Trophoblast cell (in vitro differentiated cells and primary cell): ENCODE data around the gene CDHR1.
"Not testable (repeated sequence)": the region's sequence is repeated elsewhere in the genome, so short reads cannot be mapped to it uniquely, and the experiment has no call there.

Experiments
- DNase-seq, 2 donors: peaks; one replicate each; pipeline ENCODE4 v3.0.0-alpha.2; 2016
- H2AFZ ChIP-seq: 2 replicates; pipeline ENCODE4 v1.6.1; 2013; ENCODE audit warnings: low read length, moderate library complexity, mild to moderate bottlenecking; ENCODE audit not compliant: insufficient read depth, poor library complexity
- H2AK5ac ChIP-seq: 2 replicates; pipeline ENCODE4 v1.6.1; 2013; ENCODE audit warnings: mild to moderate bottlenecking, low read length
- H2BK120ac ChIP-seq: 2 replicates; pipeline ENCODE4 v1.6.1; 2013; ENCODE audit warnings: low read length, mild to moderate bottlenecking, moderate library complexity; ENCODE audit not compliant: insufficient read depth, poor library complexity
- H2BK12ac ChIP-seq: 2 replicates; pipeline ENCODE4 v1.6.1; 2013; ENCODE audit warnings: mild to moderate bottlenecking, low read length, moderate library complexity
- H2BK5ac ChIP-seq: 2 replicates; pipeline ENCODE4 v1.6.1; 2013; ENCODE audit warnings: low read length, low read depth, moderate library complexity, mild to moderate bottlenecking; ENCODE audit not compliant: poor library complexity
- H3K14ac ChIP-seq: 2 replicates; pipeline ENCODE4 v1.6.1; 2013; ENCODE audit warnings: mild to moderate bottlenecking, low read length
- H3K18ac ChIP-seq: 2 replicates; pipeline ENCODE4 v1.6.1; 2013; ENCODE audit warnings: mild to moderate bottlenecking, low read length
- H3K23ac ChIP-seq: 2 replicates; pipeline ENCODE4 v1.6.1; 2013; ENCODE audit warnings: low read length
- H3K27ac ChIP-seq: 2 replicates; pipeline ENCODE4 v1.5.1; 2013; ENCODE audit warnings: low read depth, mild to moderate bottlenecking, inconsistent platforms, low read length, moderate library complexity
- H3K27me3 ChIP-seq: 2 replicates; pipeline ENCODE4 v1.6.1; 2013; ENCODE audit warnings: inconsistent platforms, mild to moderate bottlenecking, low read length, moderate library complexity; ENCODE audit not compliant: insufficient read depth
- H3K36me3 ChIP-seq, 2 experiments: 1 replicate in 1 of 2; 2 replicates in 1 of 2; pipeline ENCODE4 v1.6.1; 2013; ENCODE audit warnings: low read length in 2 of 2, mild to moderate bottlenecking in 2 of 2, moderate library complexity in 1 of 2; ENCODE audit not compliant: insufficient read depth in 2 of 2, control insufficient read depth in 1 of 2
- H3K4ac ChIP-seq: 2 replicates; pipeline ENCODE4 v1.6.1; 2013; ENCODE audit warnings: low read depth, mild to moderate bottlenecking, low read length, moderate library complexity
- H3K4me1 ChIP-seq, 2 experiments: 1 replicate in 1 of 2; 2 replicates in 1 of 2; pipeline ENCODE4 v1.6.1; 2013; ENCODE audit warnings: low read length in 2 of 2, mild to moderate bottlenecking in 2 of 2, moderate library complexity in 1 of 2; ENCODE audit not compliant: insufficient read depth in 2 of 2, control insufficient read depth in 1 of 2
- H3K4me2 ChIP-seq: 2 replicates; pipeline ENCODE4 v1.6.1; 2013; ENCODE audit warnings: inconsistent platforms, mild to moderate bottlenecking, low read length, moderate library complexity
- H3K4me3 ChIP-seq: 2 replicates; pipeline ENCODE4 v1.5.1; 2013; ENCODE audit warnings: mild to moderate bottlenecking, low read depth, low read length, inconsistent platforms
- H3K79me1 ChIP-seq: one replicate; pipeline ENCODE4 v1.6.1; 2013; ENCODE audit warnings: low read length
- H3K79me2 ChIP-seq: 2 replicates; pipeline ENCODE4 v1.6.1; 2013; ENCODE audit warnings: low read length, mild to moderate bottlenecking; ENCODE audit not compliant: control insufficient read depth, insufficient read depth, poor library complexity
- H3K9ac ChIP-seq: 2 replicates; pipeline ENCODE4 v1.6.1; 2013; ENCODE audit warnings: mild to moderate bottlenecking, low read length
- H3K9me3 ChIP-seq: 2 replicates; pipeline ENCODE4 v1.6.1; 2013; ENCODE audit warnings: low read depth, mild to moderate bottlenecking, control low read depth, inconsistent platforms, low read length; ENCODE audit not compliant: insufficient read depth
- H4K12ac ChIP-seq: 2 replicates; pipeline ENCODE4 v1.6.1; 2013; ENCODE audit warnings: low read depth, mild to moderate bottlenecking, low read length, moderate library complexity
- H4K8ac ChIP-seq: 2 replicates; pipeline ENCODE4 v1.6.1; 2013; ENCODE audit warnings: low read depth, mild to moderate bottlenecking, low read length, moderate library complexity
- H4K91ac ChIP-seq: one replicate; pipeline ENCODE4 v1.6.1; 2013; ENCODE audit warnings: low read depth, mild to moderate bottlenecking, low read length, moderate library complexity
- WGBS: extraction: QIAGEN DNeasy Blood & Tissue Kit; methylation state at CpG from one replicate; pipeline ENCODE4 v1.1.7; 2013; ENCODE audit warnings: missing lambda C conversion rate; ENCODE audit not compliant: insufficient read length, insufficient coverage; ENCODE audit errors: extremely low coverage; 5-methylcytosine and 5-hydroxymethylcytosine counted together

CDHR1 gene

GRCh38 chr10:84163996-84164395 lies 30.3 kb upstream of the CDHR1 start:
- H4K12ac ChIP-seq: no peak overlapping the region
- H4K91ac ChIP-seq: no peak overlapping the region
- no peak overlapping the region for H3K4me3 ChIP-seq
- H3K9ac ChIP-seq: no peak overlapping the region
- H3K4ac ChIP-seq: no peak overlapping the region
- no peaks in the 10 kb centered on the region for H3K79me1 ChIP-seq
- no peak overlapping the region for H2BK120ac ChIP-seq
- H2BK12ac ChIP-seq: no peak overlapping the region
- no peak overlapping the region for H3K23ac ChIP-seq
- no peak overlapping the region for H2AK5ac ChIP-seq
- no peak overlapping the region for H3K14ac ChIP-seq
- WGBS: no CpG with 5 or more reads among the region's 2 CpGs
- H3K4me1 ChIP-seq: no peaks in the 10 kb centered on the region
- H3K18ac ChIP-seq: no peak overlapping the region
- H3K27ac ChIP-seq: no peak overlapping the region
- no peaks in the 10 kb centered on the region for H3K79me2 ChIP-seq
- no peaks in the 10 kb centered on the region for H3K9me3 ChIP-seq
- no peak overlapping the region for H4K8ac ChIP-seq
- H3K4me2 ChIP-seq: no peak overlapping the region
- H2BK5ac ChIP-seq: no peak overlapping the region
- no peak overlapping the region for H2AFZ ChIP-seq
- H3K36me3 ChIP-seq: no peaks in the 10 kb centered on the region
- DNase-seq: no peak
- no peaks in the 10 kb centered on the region for H3K27me3 ChIP-seq

GRCh38 chr10:84164442-84164841 lies 29.9 kb upstream of the CDHR1 start:
- Histone ChIP-seq H2BK5ac (no peak overlapping the region), H3K4me3 (no peak overlapping the region), H3K9me3 (no peaks in the 10 kb centered on the region), H2BK12ac (no peak overlapping the region), H3K4me2 (no peak overlapping the region), H2BK120ac (no peak overlapping the region), H3K14ac (no peak overlapping the region), H3K27ac (no peak overlapping the region), H4K12ac (no peak overlapping the region), H2AK5ac (no peak overlapping the region), H3K4ac (no peak overlapping the region), H4K8ac (no peak overlapping the region), H2AFZ (no peak overlapping the region), H3K36me3 (no peaks in the 10 kb centered on the region), H3K9ac (no peak overlapping the region), H4K91ac (no peak overlapping the region), H3K27me3 (no peaks in the 10 kb centered on the region), H3K4me1 (no peaks in the 10 kb centered on the region), H3K79me1 (no peaks in the 10 kb centered on the region), H3K79me2 (no peaks in the 10 kb centered on the region), H3K23ac (no peak overlapping the region), H3K18ac (no peak overlapping the region)
- no peak for DNase-seq
- no CpG with 5 or more reads among the region's 2 CpGs for WGBS

GRCh38 chr10:84166620-84167288 lies 27.6 kb upstream of the CDHR1 start:
- H3K27ac ChIP-seq: no peak overlapping the region
- no peak overlapping the region for H3K23ac ChIP-seq
- H4K91ac ChIP-seq: no peak overlapping the region
- no peak overlapping the region for H2AFZ ChIP-seq
- no CpG with 5 or more reads among the region's 4 CpGs for WGBS
- H3K9ac ChIP-seq: no peak overlapping the region
- no peaks in the 10 kb centered on the region for H3K79me2 ChIP-seq
- no peaks in the 10 kb centered on the region for H3K9me3 ChIP-seq
- H3K4me3 ChIP-seq: no peak overlapping the region
- no peak for DNase-seq
- H2BK12ac ChIP-seq: no peak overlapping the region
- no peak overlapping the region for H2AK5ac ChIP-seq
- no peak overlapping the region for H2BK120ac ChIP-seq
- no peak overlapping the region for H3K4me2 ChIP-seq
- no peak overlapping the region for H4K12ac ChIP-seq
- no peak overlapping the region for H2BK5ac ChIP-seq
- H3K79me1 ChIP-seq: no peaks in the 10 kb centered on the region
- H3K18ac ChIP-seq: no peak overlapping the region
- no peak overlapping the region for H3K14ac ChIP-seq
- H3K27me3 ChIP-seq: no peaks in the 10 kb centered on the region
- H3K4me1 ChIP-seq: no peaks in the 10 kb centered on the region
- no peak overlapping the region for H4K8ac ChIP-seq
- no peak overlapping the region for H3K4ac ChIP-seq
- no peaks in the 10 kb centered on the region for H3K36me3 ChIP-seq

- H3K4me3 ChIP-seq, H3K14ac ChIP-seq, H4K12ac ChIP-seq, H2AFZ ChIP-seq, H2AK5ac ChIP-seq, H3K9me3 ChIP-seq, H3K9ac ChIP-seq, H3K4me2 ChIP-seq, H4K91ac ChIP-seq, H3K4ac ChIP-seq, H3K27me3 ChIP-seq, H3K27ac ChIP-seq, H4K8ac ChIP-seq, DNase-seq, H3K79me1 ChIP-seq, H2BK5ac ChIP-seq, H3K79me2 ChIP-seq, H3K18ac ChIP-seq, H2BK120ac ChIP-seq, H3K36me3 ChIP-seq, H3K4me1 ChIP-seq, H2BK12ac ChIP-seq, H3K23ac ChIP-seq: not testable (repeated sequence)
- no CpG with 5 or more reads among the region's 2 CpGs for WGBS
Measured at GRCh38 chr10:84167289-84167653, 27.1 kb upstream of the CDHR1 start.
